ENCODE measurements around the gene GGPS1.
"Not testable (repeated sequence)": the region's sequence is repeated elsewhere in the genome, so short reads cannot be mapped to it uniquely, and the experiment has no call there.

Gene GGPS1

GRCh38 chr1:235328271-235329138 lies at the start of gene GGPS1:
Gene GGPS1, plus strand, starts transcription at chr1:235328570. Its CDS starts 6,695 bp downstream, at chr1:235335265.
- DNase-seq (ENCODE audit: low read depth, low spot score): peak; percentile 99

DNA sequence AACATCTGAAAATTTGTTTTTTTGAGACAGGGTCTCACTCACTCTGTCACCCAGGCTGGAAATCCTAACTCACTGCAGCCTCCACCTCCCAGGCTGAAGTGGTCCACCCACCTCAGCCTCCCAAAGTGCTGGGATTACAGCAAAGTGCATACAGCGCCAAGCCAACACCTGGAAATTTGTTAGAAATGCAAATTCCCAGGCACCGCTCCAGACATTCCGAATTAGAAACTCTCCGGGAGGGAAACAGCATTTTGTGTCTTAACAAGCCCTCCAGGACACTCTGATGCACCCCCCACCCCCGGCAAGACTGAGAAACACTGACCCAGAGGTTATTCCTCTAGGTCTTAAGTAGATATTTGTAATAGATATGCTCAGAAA lies 49.5 kb upstream of the GGPS1 start:
- no peak for DNase-seq (ENCODE audit: low read depth, low spot score)

GRCh38 chr1:235279694-235280093 lies 48.7 kb upstream of the GGPS1 start:
- no peak for DNase-seq (ENCODE audit: low read depth, low spot score)

DNA sequence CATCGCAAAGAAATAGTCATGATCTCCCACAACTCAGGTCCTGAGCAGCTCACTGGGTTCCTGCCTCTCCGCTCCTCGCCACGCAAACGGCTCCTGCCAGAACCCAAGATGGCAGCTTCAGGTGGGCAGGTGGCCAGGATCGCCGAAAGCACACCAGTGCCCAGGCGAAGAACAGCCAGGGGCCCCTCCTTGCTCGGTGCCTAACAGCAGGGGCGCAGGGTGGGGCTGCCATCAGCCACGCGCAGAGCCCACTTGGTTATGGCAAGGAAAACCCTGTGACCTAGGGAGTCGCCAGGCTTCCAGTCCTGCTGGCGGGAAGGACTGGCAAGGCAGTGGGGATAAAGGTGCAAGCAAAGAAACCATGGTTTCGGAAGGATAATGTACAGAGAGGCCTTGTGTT lies 47.9 kb upstream of the GGPS1 start:
- no peak for DNase-seq (ENCODE audit: low read depth, low spot score)

DNA sequence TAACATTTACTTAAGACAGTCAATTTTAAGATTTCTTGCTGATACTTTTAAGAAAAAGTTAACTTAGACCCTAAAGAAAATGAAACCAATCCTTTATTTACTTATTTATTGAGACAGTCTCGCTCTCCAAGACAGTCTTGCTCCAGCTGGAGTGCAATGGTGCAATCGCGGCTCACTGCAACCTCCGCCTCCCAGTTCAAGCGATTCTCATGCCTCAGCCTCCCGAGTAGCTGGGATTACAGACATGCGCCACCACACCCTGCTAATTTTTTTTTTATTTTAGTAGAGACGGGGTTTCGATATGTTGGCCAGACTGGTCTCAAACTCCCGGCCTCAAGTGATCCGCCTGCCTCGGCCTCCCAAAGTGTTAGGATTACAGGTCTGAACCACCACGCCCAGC lies 44.7 kb upstream of the GGPS1 start:
- DNase-seq (ENCODE audit: low read depth, low spot score): not testable (repeated sequence)

DNA sequence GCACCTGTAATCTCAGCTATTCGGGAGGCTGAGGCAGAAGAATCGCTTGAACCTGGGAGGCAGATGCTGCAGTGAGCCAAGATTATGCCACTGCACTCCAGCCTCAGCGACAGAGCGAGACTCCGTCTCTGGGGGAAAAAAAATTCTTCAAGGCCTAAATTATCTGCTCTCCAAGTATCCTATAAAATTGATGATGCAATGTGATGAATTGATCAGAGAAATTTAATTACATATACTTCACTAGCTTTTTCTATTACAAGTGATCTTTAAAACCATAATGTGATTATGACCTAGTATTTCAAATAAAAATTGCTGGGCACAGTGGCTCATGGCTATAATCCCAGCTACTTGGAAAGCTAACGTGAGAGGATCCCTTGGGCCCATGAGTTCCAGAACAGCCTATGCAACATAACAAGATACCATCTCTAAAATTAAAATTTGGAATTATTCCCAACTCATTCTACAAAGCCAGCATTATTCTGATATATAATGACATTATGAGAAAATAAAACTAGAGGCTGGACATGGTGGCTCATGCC lies 44.1 kb upstream of the GGPS1 start:
- DNase-seq (ENCODE audit: low read depth, low spot score): no peak

- no peak for DNase-seq (ENCODE audit: low read depth, low spot score)
These were observed 41.7 kb upstream of the GGPS1 start for GRCh38 chr1:235286667-235287066.

DNA sequence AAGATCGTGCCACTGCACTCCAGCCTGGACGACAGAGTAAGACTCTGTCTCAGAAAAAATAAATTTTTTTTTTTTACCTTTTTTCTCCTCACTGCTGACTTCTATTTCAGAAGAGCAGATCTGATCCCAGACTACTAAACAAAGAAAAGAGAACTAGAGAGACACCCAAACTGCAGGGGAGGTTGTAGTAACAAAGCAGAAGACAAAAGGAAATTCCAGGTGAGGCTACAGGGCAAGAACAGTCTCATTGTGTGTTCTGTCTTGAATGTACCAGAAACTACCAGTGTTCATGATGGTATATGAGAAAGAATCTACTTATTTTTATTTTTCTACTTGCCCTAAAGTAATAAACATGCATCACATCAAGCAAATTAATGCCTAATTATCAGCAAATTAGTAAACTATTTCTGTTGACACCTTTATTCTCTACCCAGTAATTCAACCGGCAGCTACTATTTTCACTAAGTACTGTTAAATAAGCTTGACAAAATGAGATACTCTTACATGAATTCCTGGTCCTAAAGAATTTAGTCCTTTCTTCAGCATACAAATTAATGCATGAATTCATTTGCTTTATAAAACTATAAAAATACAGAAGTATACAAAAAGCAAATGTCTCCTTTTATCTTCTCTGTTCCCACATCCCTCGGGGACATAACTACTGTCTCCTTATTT lies 41.0 kb upstream of the GGPS1 start:
- DNase-seq (ENCODE audit: low read depth, low spot score): no peak

DNA sequence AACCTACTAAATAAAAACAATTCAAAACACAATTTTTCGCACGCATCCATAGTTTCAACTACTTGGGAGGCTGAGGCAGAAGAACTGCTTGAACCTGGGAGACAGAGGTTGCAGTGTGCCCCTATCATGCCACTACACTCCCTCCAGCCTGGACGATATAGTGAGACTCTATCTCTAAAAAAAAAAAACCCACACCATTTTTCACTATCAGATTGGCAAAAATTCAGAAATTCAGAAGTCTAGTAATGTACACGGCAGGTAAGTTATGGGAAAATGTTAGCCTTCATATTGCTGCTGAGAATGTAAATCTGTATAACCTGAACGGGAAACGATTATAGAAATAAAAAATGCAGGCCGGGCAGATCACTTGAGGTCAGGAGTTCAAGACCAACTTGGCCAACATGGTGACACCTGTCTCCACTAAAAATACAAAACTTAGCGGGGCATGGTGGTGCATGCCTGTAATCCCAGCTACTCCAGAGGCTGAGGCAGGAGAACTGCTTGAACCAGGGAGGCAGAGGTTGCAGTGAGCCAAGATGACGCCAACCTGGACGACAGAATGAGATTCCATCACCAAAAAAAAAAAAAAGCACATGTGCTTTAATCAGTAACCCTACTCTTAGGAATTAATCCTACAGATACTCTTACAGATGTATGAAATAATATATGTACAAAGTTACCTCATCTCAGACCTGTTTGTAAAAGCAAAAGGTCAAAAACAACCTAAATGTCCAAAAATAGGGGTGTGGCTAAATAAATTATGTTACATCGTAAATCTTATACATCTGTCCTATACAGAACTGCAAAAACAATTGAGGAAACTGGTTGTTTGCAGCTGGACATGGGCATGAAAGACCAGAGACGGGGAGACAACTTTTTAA lies 38.3 kb upstream of the GGPS1 start:
- DNase-seq (ENCODE audit: low read depth, low spot score): no peak

GRCh38 chr1:235290740-235291502 lies 37.4 kb upstream of the GGPS1 start:
- no peak for DNase-seq (ENCODE audit: low read depth, low spot score)

GRCh38 chr1:235291599-235292091 lies 36.7 kb upstream of the GGPS1 start:
- no peak for DNase-seq (ENCODE audit: low read depth, low spot score)

DNA sequence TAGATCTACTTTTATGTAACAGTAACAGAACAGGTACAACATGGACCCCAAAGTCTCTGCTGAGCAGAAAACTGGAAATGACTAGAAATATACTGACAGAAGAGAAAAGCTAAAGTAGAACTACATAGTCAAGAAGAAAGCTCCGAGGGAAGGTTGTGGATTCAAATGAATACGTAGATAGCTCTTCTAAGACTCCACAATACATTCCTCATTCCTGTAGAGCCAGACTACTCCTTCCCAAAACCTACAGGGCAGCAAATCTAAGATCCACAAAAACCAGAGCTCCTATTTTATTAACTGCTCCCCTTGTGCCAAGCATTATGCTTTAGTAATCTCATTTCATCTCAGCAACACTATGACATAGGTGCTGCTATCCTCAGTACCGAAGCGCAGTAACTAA lies 35.6 kb upstream of the GGPS1 start:
- no peak for DNase-seq (ENCODE audit: low read depth, low spot score)

GRCh38 chr1:235293322-235293942 lies 34.9 kb upstream of the GGPS1 start:
- no peak for DNase-seq (ENCODE audit: low read depth, low spot score)

DNA sequence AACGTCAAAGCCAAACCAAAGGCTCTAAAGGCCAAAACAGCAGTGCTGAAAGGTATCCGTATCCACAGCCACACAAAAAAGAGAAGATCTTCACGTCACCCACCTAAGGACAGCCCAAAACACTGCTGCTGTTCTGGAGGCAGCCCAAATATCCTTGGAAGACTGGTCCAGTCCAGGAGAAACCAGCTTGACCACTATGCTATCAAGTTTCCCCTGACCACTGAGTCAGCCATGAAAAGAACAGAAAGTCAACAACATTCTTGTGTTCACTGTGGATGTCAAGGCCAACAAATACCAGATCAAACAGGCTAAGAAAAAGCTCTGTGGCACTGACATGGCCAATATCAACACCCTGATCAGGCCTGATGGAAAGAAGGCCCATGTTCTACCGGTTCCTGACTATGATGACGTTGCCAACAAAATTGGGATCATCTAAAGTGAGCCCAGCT lies 32.4 kb upstream of the GGPS1 start:
- no peak for DNase-seq (ENCODE audit: low read depth, low spot score)

GRCh38 chr1:235296729-235297128 lies 31.6 kb upstream of the GGPS1 start:
- no peak for DNase-seq (ENCODE audit: low read depth, low spot score)

GRCh38 chr1:235297579-235297978 lies 30.8 kb upstream of the GGPS1 start:
- DNase-seq (ENCODE audit: low read depth, low spot score): no peak

DNA sequence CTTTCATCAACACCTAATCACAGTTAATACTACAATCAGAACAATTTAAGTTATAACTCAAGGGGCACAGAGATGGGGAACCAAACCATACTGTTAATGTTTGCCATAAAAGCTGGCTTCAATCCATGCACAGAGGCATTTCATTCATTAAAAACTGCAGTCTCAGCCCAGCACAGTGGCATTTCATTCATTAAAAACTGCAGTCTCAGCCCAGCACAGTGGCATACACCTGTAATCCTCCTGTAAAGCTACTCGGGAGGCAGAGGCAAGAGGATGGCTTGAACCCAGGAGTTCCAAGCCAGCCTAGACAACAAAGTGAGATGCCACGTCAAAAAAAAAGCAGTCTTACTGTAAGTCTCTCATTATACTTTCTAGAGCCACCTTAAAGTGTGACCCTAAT lies 29.6 kb upstream of the GGPS1 start:
- no peak for DNase-seq (ENCODE audit: low read depth, low spot score)

DNA sequence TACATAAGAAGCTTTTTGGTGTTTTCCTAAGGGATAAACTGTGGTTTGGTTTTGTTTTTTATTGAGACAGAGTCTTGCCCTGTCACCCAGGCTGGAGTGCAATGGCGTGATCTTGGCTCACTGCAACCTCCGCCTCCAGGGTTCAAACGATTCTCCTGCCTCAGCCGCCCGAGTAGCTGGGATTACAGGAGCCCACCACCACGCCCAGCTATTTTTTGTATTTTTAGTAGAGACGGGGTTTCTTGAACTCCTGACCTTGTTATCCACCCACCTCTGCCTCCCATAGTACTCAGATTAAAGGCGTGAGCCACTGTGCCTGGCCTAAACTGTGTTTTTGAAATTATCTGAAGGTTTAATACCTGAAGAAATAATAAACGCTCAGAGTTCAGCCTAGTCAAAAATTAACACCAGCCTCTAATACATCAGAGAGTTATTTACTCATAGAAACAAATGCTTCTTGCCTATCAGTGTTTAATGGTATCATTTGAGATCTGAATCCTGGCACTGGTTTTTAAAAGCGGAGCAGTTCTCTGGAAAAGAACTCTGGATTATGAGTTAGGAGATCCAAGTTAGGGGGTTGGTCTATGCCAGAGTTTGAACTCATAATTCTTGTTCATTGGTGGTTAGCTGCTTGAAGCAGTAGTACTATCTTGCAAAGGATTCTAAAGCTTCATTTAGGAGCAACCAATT lies 29.1 kb upstream of the GGPS1 start:
- no peak for DNase-seq (ENCODE audit: low read depth, low spot score)

DNA sequence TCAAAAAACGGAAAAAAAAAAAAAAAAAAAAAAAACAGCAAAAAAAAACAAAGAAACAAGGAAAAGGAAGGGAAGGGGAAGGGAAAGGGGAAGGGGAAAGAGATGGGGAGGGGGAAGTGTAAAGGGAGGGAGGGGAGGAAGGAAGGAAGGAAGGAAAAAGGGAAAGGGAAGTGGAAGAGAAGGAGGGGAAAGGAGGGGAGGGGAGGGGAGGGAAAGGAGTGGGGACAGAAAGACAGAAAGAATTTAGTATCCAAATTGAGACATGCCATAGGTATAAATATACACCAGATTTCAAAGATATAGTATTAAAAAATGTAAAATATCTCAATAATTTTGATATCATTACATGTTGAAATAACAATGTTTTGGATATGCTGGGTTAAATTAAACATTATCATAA lies 26.2 kb upstream of the GGPS1 start:
- no peak for DNase-seq (ENCODE audit: low read depth, low spot score)
